Stimulated activated CD4-positive, alpha-beta T cell treated with anti-CD3 and anti-CD28 coated beads, Interleukin-2, amount 100 ng/mL, for 48 hours (primary cell): Measurements from ENCODE around the gene BANP.

Experiments
- DNase-seq, 2 donors: peaks; one replicate each; pipeline ENCODE4 v3.0.0-alpha.2; 2020

Gene BANP

GRCh38 chr16:87949071-87949744 lies 2.0 kb upstream of the BANP start:
- no peak for DNase-seq

- DNase-seq: no peak
These were observed 611 bp downstream of the BANP start for GRCh38 chr16:87951552-87952538.

- DNase-seq: no peak
These were observed 1.5 kb downstream of the BANP start for GRCh38 chr16:87952751-87953150.

- no peak for DNase-seq
These were observed 2.3 kb downstream of the BANP start for GRCh38 chr16:87953308-87954215.

- no peak for DNase-seq
These were observed 3.1 kb downstream of the BANP start for GRCh38 chr16:87954361-87954760.

GRCh38 chr16:87954826-87955225 lies 3.6 kb downstream of the BANP start:
- DNase-seq: no peak

- DNase-seq: no peak
These were observed 4.3 kb downstream of the BANP start for GRCh38 chr16:87955302-87956097.

- no peak for DNase-seq
These were observed 4.8 kb downstream of the BANP start for GRCh38 chr16:87956098-87956364.

GRCh38 chr16:87956365-87957231 lies 5.4 kb downstream of the BANP start:
- peak; percentile 57 to 60 for DNase-seq

GRCh38 chr16:87957296-87958094 lies 6.3 kb downstream of the BANP start:
- DNase-seq: no peak

- no peak for DNase-seq
These were observed 7.4 kb downstream of the BANP start for GRCh38 chr16:87958632-87959031.

- no peak for DNase-seq
These were observed 8.3 kb downstream of the BANP start for GRCh38 chr16:87959391-87959990.

- no peak for DNase-seq
These were observed 9.1 kb downstream of the BANP start for GRCh38 chr16:87960296-87960695.

GRCh38 chr16:87960852-87961251 lies 9.6 kb downstream of the BANP start:
- DNase-seq: no peak

GRCh38 chr16:87961623-87962022 lies 10.4 kb downstream of the BANP start:
- DNase-seq: no peak

GRCh38 chr16:87963400-87963799 lies 12.2 kb downstream of the BANP start:
- peak; percentile 53 to 60 for DNase-seq

GRCh38 chr16:87964049-87964659 lies 12.9 kb downstream of the BANP start:
- no peak for DNase-seq

GRCh38 chr16:87965417-87965816 lies 14.2 kb downstream of the BANP start:
- no peak for DNase-seq

- no peak for DNase-seq
These were observed 14.9 kb downstream of the BANP start for GRCh38 chr16:87966064-87966645.
